MM.1S (cell line): Measurements from ENCODE around the gene NADK.

Experiments
- DNase-seq: peaks from one replicate; pipeline ENCODE4 v3.0.0-alpha.2; 2015
- H2AFZ ChIP-seq: fragments of 300-600 bp; sonication (generic); 2 replicates; pipeline ENCODE4 v1.6.0; 2016; ENCODE audit warnings: antibody characterized with exemption, low read length
- H3F3A ChIP-seq: fragments of 300-600 bp; sonication (generic); 2 replicates; pipeline ENCODE4 v1.6.1; 2016; ENCODE audit warnings: mild to moderate bottlenecking, antibody characterized with exemption, low read length, moderate library complexity, mixed read lengths; ENCODE audit not compliant: insufficient read depth
- H3K27ac ChIP-seq: fragments of 300-600 bp; sonication (generic); 2 replicates; pipeline ENCODE4 v1.5.1; 2016; ENCODE audit warnings: mild to moderate bottlenecking, low read length
- H3K27me3 ChIP-seq: fragments of 300-600 bp; sonication (generic); replicated peaks from 2 replicates; pipeline ENCODE4 v1.6.0; 2016; ENCODE audit warnings: low read length; ENCODE audit not compliant: insufficient read depth
- H3K36me3 ChIP-seq: fragments of 300-600 bp; sonication (generic); replicated peaks from 2 replicates; pipeline ENCODE4 v1.6.1; 2016; ENCODE audit warnings: mild to moderate bottlenecking, low read length, mixed read lengths; ENCODE audit not compliant: insufficient read depth
- H3K4me1 ChIP-seq: fragments of 300-600 bp; sonication (generic); 2 replicates; pipeline ENCODE4 v1.6.1; 2016; ENCODE audit warnings: low read length, mixed read lengths
- H3K4me2 ChIP-seq: fragments of 300-600 bp; sonication (generic); 2 replicates; pipeline ENCODE4 v1.6.0; 2016; ENCODE audit warnings: low read depth, low read length
- H3K4me3 ChIP-seq: fragments of 300-600 bp; sonication (generic); 2 replicates; pipeline ENCODE4 v1.5.1; 2016; ENCODE audit warnings: low read length, mixed read lengths
- H3K79me2 ChIP-seq: fragments of 300-600 bp; sonication (generic); 2 replicates; pipeline ENCODE4 v1.6.1; 2016; ENCODE audit warnings: mixed run types, low read length, mixed read lengths
- H3K9ac ChIP-seq: fragments of 300-600 bp; sonication (generic); 2 replicates; pipeline ENCODE4 v1.6.1; 2016; ENCODE audit warnings: low read length, mixed read lengths
- H3K9me2 ChIP-seq: fragments of 300-600 bp; sonication (generic); replicated peaks from 2 replicates; pipeline ENCODE4 v1.6.1; 2016; ENCODE audit warnings: mild to moderate bottlenecking, low read length, mixed read lengths; ENCODE audit not compliant: insufficient read depth
- H3K9me3 ChIP-seq: fragments of 300-600 bp; sonication (generic); replicated peaks from 2 replicates; pipeline ENCODE4 v1.6.1; 2016; ENCODE audit warnings: mild to moderate bottlenecking, low read length, mixed read lengths; ENCODE audit not compliant: insufficient read depth
- H4K20me1 ChIP-seq: fragments of 300-600 bp; sonication (generic); 2 replicates; pipeline ENCODE4 v1.6.1; 2016; ENCODE audit warnings: mild to moderate bottlenecking, low read length, moderate library complexity, mixed read lengths; ENCODE audit not compliant: insufficient read depth
- CTCF ChIP-seq: fragments of 300-600 bp; sonication (generic); IDR thresholded peaks from 2 replicates; pipeline ENCODE4 v1.5.1; 2016; ENCODE audit warnings: antibody characterized with exemption, low read length, mixed read lengths
- EZH2 ChIP-seq: fragments of 300-600 bp; sonication (generic); optimal IDR thresholded peaks from 2 replicates; pipeline ENCODE3; 2017; ENCODE audit warnings: low read depth, mild to moderate bottlenecking, antibody characterized with exemption, low read length, mixed read lengths
- EZH2phosphoT487 ChIP-seq: fragments of 300-600 bp; sonication (generic); IDR thresholded peaks from 2 replicates; pipeline ENCODE4 v1.6.1; 2018; ENCODE audit warnings: antibody characterized with exemption, low read length

NADK gene

GRCh38 chr1:1770102-1770501 is 8.2 kb downstream of the NADK start:
- Histone ChIP-seq H3K36me3 (no peaks in the 10 kb centered on the region; the same call in none of the 2 replicates), H3K9ac (no peak overlapping the region), H3K4me2 (no peak overlapping the region), H3K27me3 (no peaks in the 10 kb centered on the region), H2AFZ (no peak overlapping the region), H3K9me2 (no peaks in the 10 kb centered on the region), H3K9me3 (no peaks in the 10 kb centered on the region), H3K79me2 (peaks cover 98% of the 10 kb centered on the region), H3F3A (no peaks in the 10 kb centered on the region), H3K27ac (no peak overlapping the region), H3K4me3 (no peak overlapping the region), H3K4me1 (no peaks in the 10 kb centered on the region), H4K20me1 (no peaks in the 10 kb centered on the region)
- DNase-seq = no peak
- no peak for TF ChIP-seq CTCF

GRCh38 chr1:1768249-1768992 is 9.8 kb downstream of the NADK start:
- DNase-seq = no peak
- no peaks in the 10 kb centered on the region for H3K27me3 ChIP-seq

GRCh38 chr1:1764876-1765470 is 13.3 kb downstream of the NADK start:
- no peaks in the 10 kb centered on the region for H4K20me1 ChIP-seq
- no peaks in the 10 kb centered on the region for H3K27me3 ChIP-seq
- DNase-seq = no peak
- TF ChIP-seq EZH2 (no peak), EZH2phosphoT487 (no peak), CTCF (no peak)
- H3F3A ChIP-seq = no peaks in the 10 kb centered on the region
- H3K4me1 ChIP-seq = no peaks in the 10 kb centered on the region
- no peak overlapping the region for H2AFZ ChIP-seq
- H3K4me2 ChIP-seq = no peak overlapping the region
- no peaks in the 10 kb centered on the region; the same call in none of the 2 replicates for H3K36me3 ChIP-seq
- H3K9ac ChIP-seq = no peak overlapping the region
- peaks cover 96% of the 10 kb centered on the region for H3K79me2 ChIP-seq
- H3K4me3 ChIP-seq = no peak overlapping the region
- no peak overlapping the region for H3K27ac ChIP-seq
- H3K9me2 ChIP-seq = no peaks in the 10 kb centered on the region
- no peaks in the 10 kb centered on the region for H3K9me3 ChIP-seq

More at GRCh38 chr1:1768249-1768992, 9.8 kb downstream of the NADK start:
- Histone ChIP-seq H3K9me3 (no peaks in the 10 kb centered on the region), H3K27ac (no peak overlapping the region), H3K4me2 (no peak overlapping the region), H3K36me3 (no peaks in the 10 kb centered on the region; the same call in none of the 2 replicates), H3K4me3 (no peak overlapping the region), H3K79me2 (peaks cover 98% of the 10 kb centered on the region), H2AFZ (no peak overlapping the region), H4K20me1 (no peaks in the 10 kb centered on the region), H3K9me2 (no peaks in the 10 kb centered on the region), H3F3A (no peaks in the 10 kb centered on the region), H3K4me1 (no peaks in the 10 kb centered on the region), H3K9ac (no peak overlapping the region)
- TF ChIP-seq EZH2 (no peak), EZH2phosphoT487 (no peak), CTCF (no peak)
